HG03095 (cell line): ENCODE results near the gene GALNT9.
"Not testable (repeated sequence)": the region's sequence is repeated elsewhere in the genome, so short reads cannot be mapped to it uniquely, and the experiment has no call there.

Experiments
- ATAC-seq: cut with Tn5 transposase; IDR thresholded peaks from one replicate; pipeline ENCODE4 v1.9.1; 2021; ENCODE audit warnings: moderate library complexity; ENCODE audit not compliant: unreplicated experiment

Gene GALNT9

DNA sequence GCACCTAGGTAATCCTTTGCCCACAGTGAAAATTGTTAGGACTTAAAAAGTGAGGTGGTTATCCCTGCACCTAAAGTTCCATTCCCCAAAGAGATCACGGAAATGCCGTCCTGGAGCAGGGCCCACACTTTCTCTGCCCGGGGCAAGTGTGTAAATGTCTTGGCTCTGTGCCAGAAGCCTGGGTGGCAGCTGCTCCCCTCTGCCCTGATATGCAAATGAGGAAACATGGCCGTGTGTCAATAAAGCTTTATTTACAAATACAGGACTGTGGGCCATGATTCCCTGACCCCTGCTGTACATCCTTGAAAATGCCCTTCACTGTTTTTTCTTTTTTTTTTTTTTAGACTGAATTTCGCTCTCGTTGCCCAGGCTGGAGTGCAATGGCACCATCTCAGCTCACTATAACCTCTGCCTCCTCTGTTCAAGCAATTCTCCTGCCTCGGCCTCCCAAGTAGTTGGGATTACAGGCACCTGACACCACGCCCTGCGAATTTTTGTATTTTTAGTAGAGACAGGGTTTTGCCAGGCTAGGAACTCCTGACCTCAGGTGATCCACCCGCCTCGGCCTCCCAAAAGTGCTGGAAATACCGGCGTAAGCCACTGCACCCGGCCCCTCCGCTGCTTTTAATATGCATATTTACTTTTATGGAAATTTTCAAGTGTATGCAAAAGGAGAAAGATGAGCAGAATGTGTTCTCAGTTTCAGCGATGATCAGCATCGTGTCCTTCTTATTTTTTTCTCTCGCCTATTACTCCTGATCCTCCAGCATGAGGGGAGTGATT lies 75.5 kb downstream of the GALNT9 start:
- no peak for ATAC-seq

DNA sequence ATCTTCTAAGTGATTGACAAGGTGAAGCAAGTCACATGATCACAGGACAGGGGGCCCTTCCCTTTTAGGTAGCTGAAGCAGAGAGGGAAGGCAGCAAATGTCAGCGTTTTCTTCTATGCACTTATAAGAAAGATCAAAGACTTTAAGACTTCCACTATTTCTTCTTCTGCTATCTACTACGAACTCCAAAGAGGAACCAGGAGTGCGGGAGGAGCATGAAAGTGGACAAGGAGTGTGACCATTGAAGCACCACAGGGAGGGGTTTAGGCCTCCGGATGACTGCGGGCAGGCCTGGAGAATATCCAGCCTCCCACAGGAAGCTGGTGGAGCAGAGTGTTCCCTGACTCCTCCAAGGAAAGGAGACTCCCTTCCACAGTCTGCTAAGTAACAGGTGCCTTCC lies 76.4 kb downstream of the GALNT9 start:
- ATAC-seq = not testable (repeated sequence)

DNA sequence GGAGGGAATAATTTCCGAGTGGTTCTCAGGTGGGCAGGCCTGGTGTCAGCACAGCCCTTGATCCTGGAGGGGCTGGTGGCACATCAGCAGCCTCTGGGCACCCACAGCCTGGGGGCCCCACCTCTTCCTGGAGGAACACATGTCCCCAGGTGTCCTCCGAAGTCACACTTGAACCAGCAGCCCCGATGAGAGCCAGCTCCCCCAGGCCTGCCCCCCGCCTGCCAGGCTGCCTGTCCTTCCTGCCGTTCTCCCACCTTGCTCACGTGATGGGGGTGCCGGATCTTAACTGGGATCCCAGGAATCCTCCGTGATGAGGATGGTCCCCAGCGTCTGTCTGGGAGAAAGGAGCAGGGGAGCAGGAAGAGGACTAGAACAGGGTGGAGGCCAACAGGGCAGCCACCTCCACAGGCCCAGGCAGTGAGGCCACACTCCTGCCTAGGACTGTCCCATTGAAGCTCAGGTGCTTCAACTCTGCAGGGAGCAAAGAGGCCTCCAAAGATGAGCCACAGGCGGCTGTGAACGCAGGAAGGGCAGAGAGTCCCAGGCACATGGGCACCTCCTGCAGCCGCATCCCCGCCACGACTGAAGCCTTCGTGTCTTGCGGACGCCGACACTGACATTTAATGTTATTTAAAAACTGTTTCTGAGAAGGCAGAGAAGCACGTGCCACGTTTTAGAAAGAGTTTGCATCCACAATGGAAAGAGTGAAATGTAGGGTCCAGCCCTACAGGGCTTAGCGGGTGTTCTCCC lies 77.5 kb downstream of the GALNT9 start:
- no peak for ATAC-seq

DNA sequence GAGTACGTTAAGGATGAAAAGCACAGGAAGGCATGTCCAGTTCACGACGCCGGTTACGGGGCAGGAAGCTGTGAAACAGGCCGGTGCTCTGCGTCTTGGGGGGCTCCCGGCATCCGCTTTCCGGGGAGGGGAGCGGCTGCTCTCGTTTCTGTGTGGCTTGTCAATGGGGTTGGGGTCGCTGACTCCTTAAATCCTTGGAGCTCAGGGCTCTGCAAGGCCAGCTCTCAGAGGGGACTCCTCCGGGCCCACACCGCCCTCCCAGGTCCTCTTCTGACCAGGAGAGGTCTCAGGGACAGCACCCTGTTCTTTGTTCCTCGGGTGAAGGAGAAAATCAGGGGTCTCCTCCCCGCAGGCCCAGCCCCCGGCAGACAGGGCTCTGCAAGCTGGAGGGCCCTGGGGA lies 78.1 kb downstream of the GALNT9 start:
- no peak for ATAC-seq

DNA sequence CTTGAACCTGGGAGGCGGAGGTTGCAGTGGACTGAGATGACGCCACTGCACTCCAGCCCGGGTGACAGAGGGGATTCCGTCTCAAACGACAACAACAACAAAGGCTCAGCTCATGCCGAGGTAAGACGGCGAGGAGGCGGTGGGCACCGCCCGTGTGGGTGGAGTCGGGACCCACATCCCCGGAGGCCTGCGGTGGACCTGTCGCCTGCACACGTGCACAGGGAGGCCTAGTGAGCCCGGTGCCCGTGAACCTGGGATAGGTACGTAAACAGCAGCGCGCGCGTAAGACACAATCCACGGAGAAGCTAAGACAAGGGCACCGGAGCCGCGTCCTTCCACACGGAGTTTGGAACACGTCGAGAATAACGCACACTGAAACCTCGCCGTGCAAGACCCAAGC lies 78.7 kb downstream of the GALNT9 start:
- no peak for ATAC-seq

DNA sequence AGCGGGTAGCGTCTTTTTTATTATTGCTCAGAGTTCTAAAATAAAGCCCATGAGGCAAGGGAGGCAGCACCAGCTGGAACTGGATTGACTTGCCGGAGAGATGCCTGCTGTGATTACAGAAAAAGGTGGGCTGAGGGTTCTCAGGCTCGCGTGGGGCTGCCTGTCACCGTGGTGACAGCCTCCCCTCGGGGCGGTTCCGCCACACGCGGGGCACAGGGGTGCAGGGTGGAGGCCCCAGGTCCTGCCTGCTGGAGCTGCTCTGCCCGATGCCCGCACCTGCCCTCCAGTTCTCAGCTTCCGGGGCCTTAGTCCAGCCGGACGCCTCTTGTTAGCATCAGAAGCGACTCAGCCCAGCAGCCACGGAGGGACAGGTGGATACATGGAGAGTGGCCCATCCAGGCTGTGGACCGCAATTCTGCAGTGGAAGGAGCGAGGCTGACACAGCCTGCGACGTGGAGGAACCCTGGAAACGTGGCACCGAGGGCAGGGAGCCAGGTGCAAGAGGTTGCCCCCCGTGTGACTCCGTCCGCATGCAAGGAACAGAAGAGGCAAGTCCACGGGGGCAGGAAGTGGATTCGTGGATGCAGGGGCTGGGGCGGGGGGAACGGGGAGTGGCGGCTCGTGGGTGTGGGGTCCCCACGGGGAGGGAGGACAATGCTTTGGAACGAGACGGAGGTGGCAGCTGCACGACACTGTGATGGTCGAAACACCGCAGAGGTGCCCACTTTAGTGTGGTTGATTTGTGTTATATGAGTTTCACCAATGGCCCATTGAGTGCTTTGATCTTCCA lies 79.5 kb downstream of the GALNT9 start:
- ATAC-seq = no peak

DNA sequence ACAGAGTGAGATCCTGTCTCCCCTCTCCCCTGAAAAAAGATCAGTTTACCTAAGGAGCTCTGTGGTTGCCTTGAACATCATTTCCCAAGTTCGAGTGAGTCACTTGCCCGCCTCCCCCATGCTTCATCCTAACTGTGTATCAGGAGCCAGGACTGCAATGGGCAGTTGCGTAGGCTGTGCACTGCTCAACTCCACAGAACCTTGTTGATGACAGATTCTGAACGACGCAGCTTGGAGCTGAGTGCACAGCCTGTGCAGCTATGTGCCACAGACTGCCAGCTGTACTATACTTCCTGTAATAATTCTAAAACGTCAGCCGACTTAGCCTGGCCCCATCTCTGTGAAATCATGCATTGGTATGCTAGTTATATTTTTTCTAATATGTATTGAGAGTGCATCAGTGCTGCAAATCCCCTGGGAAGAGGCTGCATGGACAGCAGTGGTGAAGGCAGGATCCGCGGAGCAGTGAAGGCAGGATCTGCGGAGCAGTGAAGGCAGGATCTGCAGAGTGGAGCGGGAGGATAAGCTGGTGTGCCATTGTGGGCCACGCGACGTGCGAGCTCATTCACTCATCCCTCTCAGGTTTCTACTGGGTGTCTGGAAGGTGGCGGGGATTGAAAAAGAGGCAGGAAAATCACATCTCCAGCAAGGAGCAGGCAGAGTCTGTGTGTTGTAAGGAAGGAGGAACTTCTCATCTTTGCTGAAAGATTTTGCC lies 80.8 kb downstream of the GALNT9 start:
- ATAC-seq = no peak

DNA sequence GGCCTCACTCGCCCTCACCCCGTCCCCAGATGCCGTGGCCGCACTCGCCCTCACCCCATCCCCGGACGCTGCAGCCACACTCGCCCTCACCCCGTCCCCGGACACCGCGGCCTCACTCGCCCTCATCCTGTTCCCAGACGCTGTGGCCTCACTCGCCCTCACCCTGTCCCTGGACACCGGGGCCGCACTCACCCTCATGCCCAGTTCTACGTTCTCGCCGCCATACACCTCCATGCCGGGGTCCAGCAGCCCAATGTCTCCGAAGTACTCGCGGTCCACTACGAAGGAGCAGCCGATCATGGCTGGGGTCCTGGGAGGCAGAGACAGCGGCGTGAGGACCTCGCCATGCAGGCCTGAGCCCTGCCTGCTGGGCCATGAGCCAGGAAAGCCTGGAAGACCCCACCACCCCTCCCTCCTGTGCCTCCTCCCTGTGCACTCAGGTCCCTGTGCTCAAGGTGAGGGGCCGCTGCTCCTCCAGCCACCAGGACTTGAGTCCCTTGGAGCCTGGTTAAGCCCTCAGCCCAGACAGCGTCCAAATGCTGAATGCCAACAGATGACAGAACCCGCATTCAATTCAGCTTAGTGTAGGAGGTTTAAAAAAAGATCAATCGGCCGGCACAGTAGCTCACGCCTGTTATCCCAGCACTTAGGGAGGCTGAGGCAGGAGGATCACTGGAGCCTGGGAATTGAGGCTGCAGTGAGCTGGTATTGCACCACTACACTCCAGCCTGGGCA lies 81.5 kb downstream of the GALNT9 start:
- ATAC-seq = no peak

DNA sequence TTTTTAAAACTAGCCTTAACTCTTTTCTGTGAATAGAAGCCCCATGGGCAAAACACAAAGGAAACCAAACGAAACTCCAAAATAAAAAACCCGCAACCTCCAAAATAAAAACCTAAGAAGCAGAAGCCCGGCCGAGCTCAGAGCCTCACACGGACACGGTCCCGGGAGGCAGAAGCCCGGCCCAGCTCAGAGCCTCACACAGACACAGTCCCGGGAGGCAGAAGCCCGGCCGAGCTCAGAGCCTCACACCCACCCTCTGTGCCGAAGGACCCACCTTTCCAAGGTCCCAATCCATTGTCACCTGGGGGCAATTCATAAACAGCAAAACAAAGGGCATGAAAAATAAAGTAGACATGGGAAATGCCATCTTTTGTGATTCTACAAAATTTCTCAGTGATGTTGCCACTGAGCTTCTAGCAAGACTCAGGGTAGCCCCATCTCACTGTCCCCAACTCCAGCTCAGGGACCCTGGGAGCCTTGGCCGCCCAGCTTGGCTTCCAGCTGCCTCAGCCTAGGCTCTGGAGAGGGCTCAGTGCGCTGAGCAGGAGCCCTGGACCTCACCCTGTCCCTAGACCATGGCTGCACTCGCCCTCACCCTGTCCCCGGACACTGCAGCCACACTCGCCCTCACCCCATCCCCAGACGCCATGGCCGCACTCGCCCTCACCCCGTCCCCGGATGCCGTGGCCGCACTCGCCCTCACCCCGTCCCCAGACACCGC lies 82.2 kb downstream of the GALNT9 start:
- ATAC-seq = no peak

DNA sequence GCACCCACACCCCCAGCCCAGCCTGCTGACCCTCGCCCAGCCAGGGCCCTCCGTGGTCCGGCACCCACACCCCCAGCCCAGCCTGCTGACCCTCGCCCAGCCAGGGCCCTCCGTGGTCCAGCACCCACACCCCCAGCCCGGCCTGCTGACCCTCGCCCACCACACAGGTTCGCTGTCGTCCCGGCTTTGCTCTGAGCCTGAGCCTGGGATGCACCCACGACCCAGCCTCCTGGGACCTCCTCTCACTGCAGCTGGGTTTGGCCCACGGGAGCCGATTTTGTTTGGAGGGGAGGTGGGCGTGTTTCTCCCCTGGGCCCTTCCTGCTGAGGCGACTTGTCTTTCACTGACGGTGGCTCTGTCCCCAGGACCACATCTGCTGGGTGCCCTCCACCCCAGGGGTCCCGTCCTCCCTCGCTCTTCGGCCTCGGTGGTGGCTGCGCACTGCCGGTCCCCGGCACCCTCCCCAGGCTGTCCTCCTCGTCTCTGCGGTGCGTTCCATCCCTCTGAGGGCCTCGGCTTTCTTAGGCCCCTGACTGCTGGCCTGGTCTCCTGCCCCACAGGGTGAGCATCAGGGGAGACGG lies 83.8 kb downstream of the GALNT9 start:
- no peak for ATAC-seq

DNA sequence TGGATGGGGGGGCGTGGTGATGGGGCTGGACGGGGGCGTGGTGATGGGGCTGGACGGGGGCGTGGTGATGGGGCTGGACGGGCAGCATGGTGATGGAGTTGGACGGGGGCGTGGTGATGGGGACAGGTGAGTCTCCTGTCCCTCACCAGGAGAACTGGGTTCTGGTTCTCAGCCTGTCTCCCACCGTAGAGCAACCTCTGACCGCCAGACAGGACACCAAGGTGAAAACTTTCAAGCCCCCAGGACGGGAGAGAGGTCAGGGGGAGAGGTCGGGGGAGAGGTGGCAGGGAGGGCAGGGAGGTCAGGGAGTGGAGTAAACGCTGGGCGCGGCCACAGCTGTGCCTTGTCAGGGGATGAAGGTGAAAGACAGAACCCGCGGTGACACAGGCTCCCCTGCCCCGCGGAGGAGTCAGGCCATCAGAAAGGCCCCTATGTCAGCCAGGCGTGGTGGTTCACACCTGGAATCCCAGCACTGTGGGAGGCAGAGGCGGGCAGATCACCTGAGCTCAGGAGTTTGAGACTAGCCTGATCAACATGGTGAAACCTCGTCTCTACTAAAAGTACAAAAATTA lies 84.6 kb downstream of the GALNT9 start:
- ATAC-seq = no peak

DNA sequence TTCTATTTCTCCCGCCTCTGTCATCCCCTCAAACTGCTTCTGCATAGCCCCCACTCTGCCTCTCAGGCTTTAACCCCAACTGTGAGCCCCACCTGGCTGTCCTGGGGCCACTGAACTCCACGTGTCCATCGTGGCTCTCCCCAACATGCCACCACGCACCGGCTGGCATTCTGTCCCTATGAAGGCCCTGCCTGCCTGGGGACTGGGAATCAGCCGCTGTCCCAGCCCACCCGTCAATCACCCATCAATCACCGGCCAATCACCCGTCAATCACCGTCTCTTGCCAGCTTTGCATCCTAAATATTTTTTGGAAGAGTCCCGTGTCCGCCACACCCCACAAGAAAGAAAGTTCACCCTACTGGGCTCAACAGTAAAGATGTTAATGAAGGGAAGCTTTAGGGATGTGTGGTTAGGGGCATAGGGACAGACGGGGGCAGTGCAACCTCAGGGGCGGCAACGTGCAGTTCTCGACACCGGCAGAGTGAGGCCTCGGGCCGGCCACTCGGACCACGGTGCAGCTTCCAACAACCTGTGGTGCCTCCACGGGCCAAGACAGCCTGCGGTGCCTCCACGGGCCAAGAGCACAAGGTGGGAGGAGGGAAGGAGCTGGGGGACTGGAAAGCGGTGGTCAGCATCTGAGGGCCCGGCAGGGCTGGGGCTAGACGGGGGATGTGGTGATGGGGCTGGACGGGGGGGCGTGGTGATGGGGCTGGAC lies 85.6 kb downstream of the GALNT9 start:
- no peak for ATAC-seq

DNA sequence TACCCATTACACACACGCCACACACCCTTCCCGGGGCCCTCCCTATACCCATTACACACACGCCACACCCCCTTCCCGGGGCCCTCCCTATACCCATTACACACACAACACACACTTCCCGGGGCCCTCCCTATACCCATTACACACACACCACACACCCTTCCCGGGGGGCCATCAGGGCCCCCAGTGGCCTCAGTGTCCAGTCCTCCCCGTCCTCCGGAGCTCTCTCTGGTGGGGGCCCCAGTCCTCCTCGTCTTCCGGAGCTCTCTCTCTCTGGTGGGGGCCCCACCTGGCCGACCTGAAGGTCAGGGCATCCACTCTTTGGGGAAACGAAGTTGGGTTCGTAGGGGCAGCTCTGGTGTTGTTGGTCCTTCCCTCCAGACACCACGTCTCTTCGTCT lies 86.2 kb downstream of the GALNT9 start:
- not testable (repeated sequence) for ATAC-seq

DNA sequence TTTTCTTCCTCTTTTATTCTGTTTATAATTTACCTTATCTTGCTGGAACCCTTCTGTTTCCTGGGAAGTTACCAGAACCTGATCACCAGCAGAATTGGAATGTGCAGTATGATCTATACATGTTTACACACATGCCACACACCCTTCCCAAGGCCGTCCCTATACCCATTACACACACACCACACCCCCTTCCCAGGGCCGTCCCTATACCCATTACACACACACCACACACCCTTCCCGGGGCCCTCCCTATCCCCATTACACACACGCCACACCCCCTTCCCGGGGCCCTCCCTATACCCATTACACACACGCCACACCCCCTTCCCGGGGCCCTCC lies 88.8 kb downstream of the GALNT9 start:
- not testable (repeated sequence) for ATAC-seq

DNA sequence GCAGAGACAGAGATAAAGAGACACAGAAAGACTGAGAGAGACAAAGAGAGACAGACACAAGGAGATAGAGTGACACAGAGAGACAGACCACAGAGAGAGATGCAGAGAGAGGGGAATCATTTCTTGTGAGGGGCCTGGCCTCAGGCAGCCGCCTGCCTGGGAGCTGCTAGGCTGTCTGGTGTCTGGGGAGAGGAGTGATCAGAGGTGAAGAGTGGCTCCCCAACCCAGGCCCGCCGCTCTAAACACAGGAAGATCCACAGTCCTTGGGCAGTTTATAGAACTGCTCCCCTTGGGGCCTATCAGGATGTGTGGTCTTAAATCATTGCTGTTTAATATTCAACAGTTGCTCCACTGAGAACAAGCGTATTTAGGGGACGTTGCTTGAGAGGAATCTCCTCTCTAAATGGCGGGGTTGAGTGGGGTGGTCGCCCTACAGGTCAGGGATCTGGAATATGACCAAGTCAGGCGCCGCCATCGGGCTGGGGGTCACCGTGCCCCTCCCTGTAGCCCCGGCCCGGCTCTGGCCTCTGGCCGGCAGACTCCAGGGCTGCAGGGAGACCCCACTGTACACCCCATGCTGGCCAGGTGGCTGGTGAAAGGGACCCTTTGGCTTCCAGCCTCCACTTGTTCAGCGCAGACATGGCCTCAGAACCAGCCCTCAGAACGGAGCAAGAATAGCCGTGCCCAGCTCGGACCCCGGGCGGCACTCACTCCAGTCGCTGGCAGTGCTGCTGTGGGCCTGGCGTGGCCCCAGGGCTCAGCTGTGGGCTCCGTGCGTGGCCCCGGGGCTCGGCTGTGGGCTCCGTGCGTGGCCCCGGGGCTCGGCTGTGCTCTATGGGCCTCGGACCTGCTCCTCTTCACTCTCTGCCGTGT lies 89.4 kb downstream of the GALNT9 start:
- no peak for ATAC-seq

DNA sequence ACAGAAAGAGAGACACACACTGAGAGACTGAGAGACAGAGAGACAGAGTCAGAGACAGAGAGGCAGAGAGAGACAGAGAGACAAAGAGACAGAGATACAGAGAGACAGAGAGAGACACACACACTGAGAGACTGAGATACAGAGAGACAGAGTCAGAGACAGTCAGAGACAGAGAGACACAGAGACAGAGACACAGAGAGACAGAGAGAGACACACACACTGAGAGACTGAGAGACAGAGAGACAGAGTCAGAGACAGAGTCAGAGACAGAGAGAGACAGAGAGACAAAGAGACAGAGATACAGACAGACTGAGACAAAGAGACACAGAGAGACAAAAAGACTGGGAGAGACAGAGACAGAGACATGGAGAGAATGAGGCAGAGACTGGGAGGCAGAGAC lies 90.0 kb downstream of the GALNT9 start:
- no peak for ATAC-seq

DNA sequence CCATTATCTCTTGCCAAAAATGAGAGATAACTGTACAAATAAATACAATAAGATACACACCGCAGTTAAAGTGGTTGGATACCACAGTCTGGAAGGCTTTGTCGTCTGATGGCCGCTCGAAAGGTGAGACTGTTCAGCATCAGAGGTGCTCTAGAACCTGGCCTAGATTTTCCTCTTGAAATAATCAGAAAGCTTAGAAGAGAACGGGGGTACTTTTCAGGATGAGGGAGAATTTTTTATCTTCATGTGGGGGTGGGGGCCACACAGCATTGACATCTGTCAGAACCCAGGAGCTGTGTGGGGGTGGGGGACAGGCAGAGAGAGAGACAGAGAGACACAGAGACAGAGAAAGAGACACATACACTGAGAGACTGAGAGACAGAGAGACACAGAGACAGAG lies 90.5 kb downstream of the GALNT9 start:
- ATAC-seq = no peak

DNA sequence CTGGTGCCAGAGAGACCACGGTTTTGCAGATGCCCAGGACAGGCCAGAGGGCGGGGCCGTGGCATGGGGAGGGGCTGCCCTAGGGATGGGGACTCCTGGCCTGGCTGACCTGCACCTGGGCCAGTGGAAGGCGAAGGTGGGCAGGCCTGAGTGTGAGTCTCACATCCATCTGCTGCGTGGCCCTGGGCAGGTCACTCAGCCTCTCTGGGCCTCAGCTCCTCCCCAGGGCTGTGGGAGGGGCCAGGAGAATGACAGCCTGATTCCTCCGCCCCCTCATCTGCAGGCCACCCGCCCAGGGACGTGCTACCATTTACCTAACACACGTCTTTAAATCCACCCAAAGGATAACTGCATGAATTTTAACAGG lies 90.9 kb downstream of the GALNT9 start:
- ATAC-seq = no peak
